ENCODE measurements around the gene SERPINA6.
"Not testable (repeated sequence)": the region's sequence is repeated elsewhere in the genome, so short reads cannot be mapped to it uniquely, and the experiment has no call there.

The SERPINA6 gene

DNA sequence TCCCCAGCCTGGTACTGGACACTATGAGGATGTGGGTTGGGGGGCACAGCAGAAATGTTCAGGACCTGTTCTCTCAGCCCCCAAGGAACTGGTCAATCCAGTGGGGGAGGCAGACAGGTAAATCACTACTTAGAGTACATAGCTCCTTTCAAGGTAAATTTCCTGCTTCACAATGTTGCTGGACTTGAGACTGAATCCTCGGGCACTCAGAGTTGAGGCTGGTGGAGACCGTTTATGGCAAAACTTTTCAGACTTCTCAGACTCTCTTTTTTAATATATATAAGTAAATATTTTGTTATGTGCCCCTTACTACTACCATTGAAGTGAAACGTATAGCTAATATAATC lies 29.6 kb downstream of the SERPINA6 start:
- no peak for DNase-seq (ENCODE audit: extremely low read depth in 1 of 2, low read depth in 1 of 2)

DNA sequence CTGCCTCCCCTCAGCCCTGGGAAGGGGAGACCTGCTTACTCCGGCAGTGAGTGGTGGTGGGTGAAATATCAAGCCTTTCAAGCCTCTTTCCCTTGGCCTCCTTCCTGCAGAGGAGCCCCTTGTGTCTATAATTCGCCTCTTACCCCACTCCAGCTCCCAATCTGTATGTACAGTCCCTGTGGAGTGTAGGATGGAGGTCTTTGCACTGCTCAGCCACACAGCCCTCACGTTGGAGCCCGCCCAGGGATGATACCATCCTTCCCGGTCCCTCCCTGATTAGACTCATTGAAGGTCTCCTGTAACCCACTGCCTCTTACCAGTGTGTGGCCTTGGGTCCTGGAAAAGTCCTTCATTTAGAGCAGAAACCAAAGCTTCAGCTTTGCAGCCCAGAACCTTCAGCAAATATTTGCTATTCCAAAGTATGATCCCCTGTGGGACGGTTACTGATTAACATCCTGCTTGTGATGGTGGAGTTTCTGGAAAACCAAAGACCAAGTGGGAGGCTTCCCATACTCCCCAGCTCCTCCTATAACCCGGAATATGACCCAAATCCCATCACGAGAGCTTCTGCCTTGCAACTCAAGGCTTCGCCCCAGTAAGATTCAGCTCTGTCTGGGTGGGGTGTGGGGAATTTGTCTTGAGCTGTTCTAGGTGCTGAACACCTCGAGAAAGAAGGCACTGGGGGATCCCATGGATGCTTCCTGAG lies 30.1 kb downstream of the SERPINA6 start, which contains the start of gene SERPINA10:
Gene SERPINA10 (minus strand): TSS at position 397 of the 706 bp plus-strand sequence. CDS start 2,675 bp downstream, outside the sequence.
- no peak for DNase-seq (ENCODE audit: extremely low read depth in 1 of 2, low read depth in 1 of 2)

DNA sequence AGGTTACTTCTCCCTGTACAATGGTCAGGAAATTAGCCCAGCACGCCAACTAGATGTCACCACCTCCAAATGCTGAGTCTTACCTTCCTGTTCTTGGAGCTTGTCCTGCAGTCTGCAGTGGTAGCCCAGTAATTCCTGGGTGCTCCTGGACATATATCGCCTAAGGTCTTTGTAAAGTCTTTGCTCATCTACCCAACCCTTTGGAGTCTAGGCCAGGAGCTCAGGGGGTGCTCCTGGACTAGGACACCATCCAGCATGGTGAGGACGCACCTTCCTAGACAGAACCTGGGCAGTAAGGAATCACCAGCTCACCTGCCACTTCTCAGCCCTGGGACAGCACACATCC lies 30.6 kb downstream of the SERPINA6 start:
- DNase-seq (ENCODE audit: extremely low read depth in 1 of 2, low read depth in 1 of 2) = no peak

DNA sequence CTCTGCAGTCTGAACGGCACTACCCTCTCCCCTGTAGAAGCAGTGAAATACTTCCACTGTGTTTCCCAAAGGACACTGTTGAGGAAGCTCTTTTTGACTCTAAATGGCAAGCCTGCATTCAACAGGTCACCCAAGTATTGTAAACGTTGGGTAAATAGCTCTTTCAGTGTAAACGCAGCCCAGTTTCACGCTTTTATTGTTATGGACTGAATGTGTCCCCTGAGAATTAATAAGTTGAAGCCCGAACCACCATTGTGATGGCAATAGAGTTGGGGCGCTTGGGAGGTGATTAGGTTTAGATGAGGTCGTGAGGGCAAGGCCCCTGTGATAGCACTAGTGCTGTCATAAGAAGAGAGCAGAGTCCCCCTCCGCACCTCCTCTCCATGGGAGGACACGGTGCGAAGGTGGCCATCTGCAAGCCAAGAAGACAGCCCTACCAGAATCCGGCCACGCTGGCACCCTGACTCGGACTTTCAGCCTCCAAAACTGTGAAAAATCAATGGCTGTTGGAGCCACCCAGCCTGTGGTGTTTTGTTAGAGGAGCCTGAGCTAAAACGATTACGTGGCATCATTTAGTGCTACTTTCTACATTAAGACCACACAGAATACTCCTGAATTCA lies 31.1 kb downstream of the SERPINA6 start:
- DNase-seq (ENCODE audit: extremely low read depth in 1 of 2, low read depth in 1 of 2) = no peak

DNA sequence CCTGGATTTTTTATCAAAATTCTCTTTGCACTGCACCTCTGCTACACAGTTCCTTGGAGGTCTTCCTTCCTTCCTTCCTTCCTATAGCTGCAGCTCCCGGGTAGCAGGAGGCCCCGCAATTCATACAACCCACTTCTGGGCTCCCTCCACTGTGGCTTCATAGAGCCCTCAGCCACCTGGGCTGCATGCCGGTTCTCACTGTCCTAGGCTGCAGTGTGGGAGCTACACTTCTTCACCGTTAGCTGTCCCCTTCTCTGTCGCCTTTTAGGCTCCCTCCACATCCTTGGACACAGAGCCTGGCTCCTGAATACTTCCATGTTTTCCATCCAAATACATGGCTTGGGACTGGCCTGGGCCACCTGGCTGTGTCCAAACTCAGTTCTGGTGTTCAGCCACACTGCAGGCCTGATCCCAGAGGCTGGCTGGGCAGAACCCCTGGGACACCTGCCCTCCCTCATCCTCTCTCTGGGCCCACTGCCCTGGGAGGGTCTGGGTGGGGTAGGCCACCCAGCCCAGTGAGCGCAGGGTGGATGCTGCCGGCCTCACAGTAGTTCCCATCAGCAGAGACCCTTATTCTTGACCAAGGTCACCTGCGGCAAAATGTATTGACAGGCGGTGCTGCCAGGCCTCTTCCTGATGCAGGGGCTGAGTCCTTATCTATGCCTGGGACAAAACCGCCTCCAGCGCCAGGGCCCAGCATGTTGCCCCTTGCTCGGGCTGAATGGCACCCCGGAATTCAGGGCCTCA lies 31.8 kb downstream of the SERPINA6 start:
- DNase-seq (ENCODE audit: extremely low read depth in 1 of 2, low read depth in 1 of 2) = no peak

DNA sequence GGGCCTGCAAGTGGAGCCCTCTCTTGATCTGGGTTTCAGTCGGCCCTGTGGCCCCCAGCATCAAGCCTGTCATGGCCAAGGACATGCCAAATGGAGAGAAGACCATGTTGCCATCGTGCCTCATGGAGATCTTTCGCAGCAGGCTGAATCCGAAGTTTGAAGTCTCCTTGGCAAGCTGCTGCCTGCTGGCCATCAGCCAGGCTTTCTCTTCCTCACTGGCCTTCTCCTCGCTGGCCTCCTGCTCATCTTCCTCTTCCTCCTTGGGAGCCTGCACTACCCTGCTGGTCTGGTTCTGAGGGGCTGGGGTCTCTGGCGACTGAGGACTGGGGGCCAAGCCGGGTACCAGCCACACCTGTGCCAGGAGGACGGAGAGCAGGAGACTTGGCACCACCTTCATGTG lies 32.9 kb downstream of the SERPINA6 start:
- no peak for DNase-seq (ENCODE audit: extremely low read depth in 1 of 2, low read depth in 1 of 2)

DNA sequence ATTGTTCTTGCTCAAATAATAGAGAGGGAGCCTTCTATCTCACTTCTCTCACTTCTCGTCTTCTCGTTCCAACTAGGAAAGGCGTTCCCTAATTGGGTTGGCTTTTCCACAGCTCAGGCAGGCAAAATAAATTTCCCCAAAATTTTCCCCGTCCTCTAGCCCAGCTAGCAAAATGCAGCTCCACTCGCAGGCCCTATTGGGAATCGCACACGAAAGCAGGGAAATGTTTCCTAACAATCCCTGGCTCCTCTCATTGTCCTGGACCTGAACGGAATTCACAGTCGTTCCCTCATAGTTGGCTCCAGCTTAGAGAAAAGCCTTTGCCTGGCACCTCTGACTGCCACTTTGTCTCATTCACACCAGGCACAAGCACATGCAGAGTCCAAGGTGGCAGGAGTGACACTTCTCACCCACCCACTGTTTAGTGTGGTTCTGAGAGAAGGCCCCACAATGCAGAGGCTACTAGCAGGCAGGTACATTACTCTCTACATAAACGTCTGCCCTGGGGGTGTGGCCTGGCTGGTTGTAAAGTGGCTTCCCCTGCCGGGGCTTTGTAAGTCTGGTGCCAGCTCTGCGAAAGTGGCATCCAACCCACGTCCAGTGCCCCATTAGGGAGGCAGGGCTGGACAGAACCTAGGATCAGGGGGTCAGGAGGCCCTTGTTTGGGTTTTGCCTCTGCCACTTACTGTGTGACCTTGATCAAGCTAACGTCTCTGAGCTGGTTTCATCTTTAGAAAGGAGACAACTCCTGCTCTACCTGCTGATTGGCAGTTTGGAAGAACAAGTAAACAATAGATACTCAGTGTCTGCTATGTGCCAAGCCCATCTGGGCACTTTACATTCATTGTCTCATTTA lies 34.3 kb downstream of the SERPINA6 start:
- DNase-seq (ENCODE audit: extremely low read depth in 1 of 2, low read depth in 1 of 2) = no peak

DNA sequence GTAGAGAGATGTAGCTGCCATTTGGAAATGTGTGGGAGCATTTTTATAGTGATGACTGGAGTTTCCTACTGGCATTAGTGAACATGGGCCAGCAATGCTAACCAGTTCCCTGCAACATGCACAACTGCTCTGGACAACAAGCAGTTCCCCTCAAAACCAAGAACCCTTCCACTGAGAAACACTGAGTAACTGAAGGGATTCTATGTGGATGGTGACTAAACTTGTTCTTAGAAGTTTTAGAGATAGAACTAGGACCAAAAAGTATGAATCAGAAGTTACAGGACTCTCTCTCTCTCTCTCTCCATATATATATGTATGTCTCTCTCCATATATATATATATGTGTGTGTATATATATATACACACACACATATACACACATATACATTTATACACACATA lies 38.0 kb downstream of the SERPINA6 start:
- DNase-seq (ENCODE audit: extremely low read depth in 1 of 2, low read depth in 1 of 2) = no peak

DNA sequence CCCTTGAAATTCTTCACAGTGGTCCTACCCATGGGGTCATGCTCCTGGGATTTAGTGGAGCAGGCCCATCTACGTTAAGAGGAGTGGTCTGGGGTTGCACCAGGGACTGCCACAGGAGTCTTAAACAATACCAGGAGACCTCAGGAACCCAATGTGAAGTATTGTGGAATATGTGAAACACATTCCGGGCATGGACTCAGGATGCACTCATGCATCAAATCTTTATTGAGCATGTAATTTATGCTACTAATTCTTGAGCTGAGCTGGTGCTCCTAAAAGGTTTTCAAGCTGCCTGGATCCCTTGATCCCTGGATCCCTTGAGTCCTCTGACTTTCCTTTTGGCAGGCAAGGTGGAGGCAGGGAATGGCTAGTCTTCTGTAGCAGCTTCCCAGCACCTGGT lies 38.9 kb downstream of the SERPINA6 start:
- no peak for DNase-seq (ENCODE audit: extremely low read depth in 1 of 2, low read depth in 1 of 2)

DNA sequence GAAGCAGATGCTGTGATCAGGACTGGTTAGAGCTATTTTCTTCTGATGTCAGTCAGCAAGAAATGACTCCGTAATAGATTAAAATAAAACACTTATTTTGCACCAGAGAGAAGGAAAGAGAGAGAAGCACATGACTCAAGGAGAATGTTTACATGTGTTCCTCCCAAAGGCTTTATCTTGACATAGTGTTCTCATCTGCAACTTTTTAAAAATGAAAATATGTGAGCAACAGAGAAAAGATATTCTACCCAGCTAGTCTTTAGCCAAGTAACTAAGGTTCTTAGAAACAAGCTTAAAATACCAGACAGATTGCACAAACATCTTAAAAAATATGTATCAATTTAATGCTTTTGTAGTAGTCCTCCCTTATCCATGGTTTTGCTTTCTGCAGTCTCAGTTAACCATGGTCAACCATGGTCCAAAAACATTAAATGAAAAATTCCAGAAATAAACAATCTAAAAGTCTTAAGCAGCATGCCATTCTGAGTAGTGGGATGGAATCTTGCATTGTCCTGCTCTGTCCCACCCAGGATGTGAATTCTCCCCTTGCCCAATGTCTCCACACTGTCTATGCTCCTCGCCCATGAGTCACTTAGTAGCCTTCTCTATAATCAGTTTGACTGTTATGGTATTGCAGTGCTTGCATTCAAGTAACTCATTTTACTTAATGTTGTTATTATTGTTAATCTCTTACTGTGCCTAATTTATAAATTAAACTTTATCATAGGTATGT lies 40.0 kb downstream of the SERPINA6 start:
- DNase-seq (ENCODE audit: extremely low read depth in 1 of 2, low read depth in 1 of 2) = no peak

DNA sequence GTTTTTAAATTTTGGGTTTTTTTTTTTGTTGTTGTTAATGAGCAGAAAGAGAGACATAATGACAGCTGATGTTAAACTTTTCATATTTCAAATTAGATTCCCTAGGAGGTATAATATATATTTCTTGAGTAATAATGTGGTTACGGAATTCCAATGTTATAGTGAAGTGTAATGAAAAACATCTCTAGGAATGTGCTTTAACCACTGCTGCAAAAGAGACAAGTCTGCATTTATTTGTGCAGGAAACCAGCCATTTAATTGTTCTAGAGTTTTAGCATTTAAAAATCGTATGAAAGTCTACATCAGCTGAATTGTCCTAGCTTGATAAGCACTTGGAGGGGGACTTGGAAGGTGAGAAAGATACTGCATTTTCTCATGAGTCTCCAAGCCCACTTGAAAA lies 44.4 kb downstream of the SERPINA6 start:
- DNase-seq (ENCODE audit: extremely low read depth in 1 of 2, low read depth in 1 of 2) = no peak

DNA sequence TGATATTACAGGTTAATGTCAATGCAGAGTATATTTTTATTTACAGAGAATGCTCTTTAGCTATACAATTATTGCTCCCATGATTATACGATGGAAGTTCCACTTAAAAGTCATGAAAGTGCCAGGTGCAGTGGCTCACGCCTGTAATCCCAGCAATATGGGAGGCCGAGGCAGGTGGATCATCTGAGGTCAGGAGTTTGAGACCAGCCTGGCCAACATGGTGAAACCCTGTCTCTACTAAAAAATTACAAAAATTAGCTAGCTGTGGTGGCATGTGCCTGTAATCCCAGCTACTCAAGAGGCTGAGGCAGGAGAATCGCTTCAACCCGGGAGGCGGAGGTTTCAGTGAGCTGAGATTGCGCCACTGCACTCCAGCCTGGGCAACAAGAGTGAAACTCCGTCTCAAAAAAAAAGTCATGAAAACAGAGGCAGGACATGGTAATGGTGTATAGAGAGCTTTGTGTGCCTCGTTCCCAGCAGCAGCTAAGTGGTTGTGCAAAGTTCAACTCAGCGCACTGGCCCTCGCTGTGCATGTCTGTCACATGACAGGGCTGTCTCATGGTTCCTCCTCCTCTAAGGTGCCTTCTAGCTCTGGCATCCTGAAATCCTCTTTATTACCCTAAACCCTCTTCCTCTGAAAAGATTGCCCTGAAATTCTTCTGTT lies 46.1 kb downstream of the SERPINA6 start:
- not testable (repeated sequence) for DNase-seq (ENCODE audit: extremely low read depth in 1 of 2, low read depth in 1 of 2)

DNA sequence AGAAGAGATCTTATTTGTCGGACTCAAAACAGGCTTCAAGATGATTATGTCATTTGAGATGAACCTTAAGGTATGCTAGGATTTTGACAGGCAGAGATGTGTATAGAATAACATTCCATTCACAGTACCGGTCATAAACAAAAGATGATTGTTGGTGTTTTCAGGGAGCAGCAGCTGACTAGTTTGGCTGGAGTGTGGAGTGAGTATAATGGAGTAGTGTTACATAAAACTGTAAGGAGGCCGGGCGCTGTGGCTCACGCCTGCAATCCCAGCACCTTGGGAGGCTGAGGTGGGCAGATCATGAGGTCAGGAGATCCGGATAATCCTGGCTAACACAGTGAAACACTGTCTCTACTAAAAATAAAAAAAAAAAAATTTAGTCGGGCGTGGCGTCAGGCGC lies 54.0 kb downstream of the SERPINA6 start:
- DNase-seq (ENCODE audit: extremely low read depth in 1 of 2, low read depth in 1 of 2) = no peak

DNA sequence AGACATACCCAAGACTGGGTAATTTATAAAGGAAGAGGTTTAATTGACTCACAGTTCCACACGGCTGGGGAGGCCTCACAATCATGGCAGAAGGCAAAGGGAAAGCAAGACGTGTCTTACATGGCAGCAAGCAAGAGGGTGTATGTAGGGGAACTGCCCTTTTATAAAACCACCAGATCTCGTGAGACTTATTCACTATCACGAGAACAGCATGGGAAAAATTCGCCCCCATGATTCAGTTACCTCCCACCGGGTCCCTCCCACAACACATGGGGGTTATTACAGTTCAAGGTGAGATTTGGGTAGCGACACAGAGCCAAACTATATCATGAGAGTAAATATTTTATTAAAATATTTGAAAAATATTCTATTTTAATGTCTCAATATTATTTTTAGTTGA lies 54.6 kb downstream of the SERPINA6 start:
- not testable (repeated sequence) for DNase-seq (ENCODE audit: extremely low read depth in 1 of 2, low read depth in 1 of 2)

DNA sequence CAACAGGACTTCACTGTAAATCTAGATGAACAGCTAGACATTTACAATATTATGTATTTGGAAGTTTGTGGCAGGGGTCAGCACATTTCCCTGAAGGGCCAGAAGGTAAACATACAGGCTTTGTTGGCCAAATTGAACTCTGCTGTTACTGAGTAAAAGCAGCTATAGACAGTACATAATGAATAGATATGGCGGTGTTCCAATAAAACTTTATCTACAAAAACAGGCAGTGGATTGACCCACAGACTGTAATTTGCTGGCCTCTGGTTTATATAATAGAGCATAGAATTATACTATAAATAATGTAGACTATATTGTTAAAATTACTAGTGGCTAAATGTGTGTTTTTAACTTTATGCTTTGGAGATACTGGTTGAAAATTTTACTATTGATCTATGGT lies 55.8 kb downstream of the SERPINA6 start:
- no peak for DNase-seq (ENCODE audit: extremely low read depth in 1 of 2, low read depth in 1 of 2)

DNA sequence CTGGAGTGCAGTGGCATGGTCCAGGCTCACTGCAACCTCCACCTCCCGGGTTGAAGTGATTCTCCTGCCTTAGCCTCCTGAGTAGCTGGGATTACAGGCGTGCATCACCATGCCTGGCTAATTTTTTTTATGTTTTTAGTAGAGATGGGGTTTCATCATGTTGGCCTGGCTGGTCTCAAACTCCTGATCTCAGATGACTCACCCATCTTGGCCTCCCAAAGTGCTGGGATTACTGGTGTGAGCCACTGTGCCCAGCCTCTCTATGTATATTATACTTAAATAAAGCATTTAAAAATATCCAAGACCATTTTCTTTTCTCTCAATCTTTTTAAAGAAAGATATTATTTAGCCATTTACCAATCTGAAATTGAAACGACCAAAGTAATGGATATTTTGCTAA lies 58.9 kb downstream of the SERPINA6 start:
- not testable (repeated sequence) for DNase-seq (ENCODE audit: extremely low read depth in 1 of 2, low read depth in 1 of 2)
